Measurements from ENCODE around the gene SEPTIN11. TPM values are rescaled to one million over a fixed set of nuclear protein-coding genes. Genes with fewer than 3 reads are reported as not detected.
"Not testable (repeated sequence)": the region's sequence is repeated elsewhere in the genome, so short reads cannot be mapped to it uniquely, and the experiment has no call there.

The SEPTIN11 gene
- total RNA-seq, 2 experiments from 2014 or later, result 33.3 to 69.3 TPM

- CTCF ChIA-PET, result no interaction called here
- no peak overlapping the region for H3K27ac Mint-ChIP-seq
- H3K4me3 Mint-ChIP-seq, result no peak overlapping the region
- peaks cover 11% of the 10 kb centered on the region for H3K36me3 Mint-ChIP-seq
- peaks cover 19% of the 10 kb centered on the region for H3K4me1 Mint-ChIP-seq
- ATAC-seq (no peak), DNase-seq (no peak)
- peaks cover 29% of the 10 kb centered on the region for H3K27me3 Mint-ChIP-seq
- H3K9me3 Mint-ChIP-seq (ENCODE audit: low read depth), result no peaks in the 10 kb centered on the region
These were observed 7.6 kb downstream of the SEPTIN11 start for GRCh38 chr4:76957004-76957738.

DNA sequence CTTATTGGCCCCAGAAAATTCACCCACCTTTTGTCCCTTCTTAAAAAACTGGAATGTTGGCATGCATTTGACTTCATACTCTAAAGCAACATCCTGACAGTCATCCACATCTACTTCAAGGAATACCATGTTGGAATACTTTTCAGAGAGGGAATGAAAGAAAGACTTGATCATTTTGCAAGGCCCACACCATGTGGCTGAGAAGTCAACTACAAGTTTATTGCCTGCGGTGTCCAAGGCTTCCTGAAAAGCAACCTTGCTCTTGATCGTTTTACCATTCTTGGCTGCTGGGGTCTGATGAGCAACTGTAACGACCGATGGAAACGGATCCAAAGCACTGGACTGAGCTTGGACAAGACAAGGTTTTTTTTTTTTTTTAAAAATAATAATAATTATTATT lies 9.3 kb downstream of the SEPTIN11 start:
- H3K36me3 Mint-ChIP-seq, result peaks cover 11% of the 10 kb centered on the region
- no peak overlapping the region for H3K4me3 Mint-ChIP-seq
- DNase-seq, result no peak
- no peak for ATAC-seq
- no peaks in the 10 kb centered on the region for H3K9me3 Mint-ChIP-seq (ENCODE audit: low read depth)
- H3K27ac Mint-ChIP-seq, result no peak overlapping the region
- peaks cover 18% of the 10 kb centered on the region for H3K27me3 Mint-ChIP-seq
- H3K4me1 Mint-ChIP-seq, result peaks cover 16% of the 10 kb centered on the region
- CTCF ChIA-PET, result interaction anchor here (1.0 kb wide), 1 partner anchor 30 kb away, joined by 3 read pairs; no protein-coding TSS in a partner anchor

DNA sequence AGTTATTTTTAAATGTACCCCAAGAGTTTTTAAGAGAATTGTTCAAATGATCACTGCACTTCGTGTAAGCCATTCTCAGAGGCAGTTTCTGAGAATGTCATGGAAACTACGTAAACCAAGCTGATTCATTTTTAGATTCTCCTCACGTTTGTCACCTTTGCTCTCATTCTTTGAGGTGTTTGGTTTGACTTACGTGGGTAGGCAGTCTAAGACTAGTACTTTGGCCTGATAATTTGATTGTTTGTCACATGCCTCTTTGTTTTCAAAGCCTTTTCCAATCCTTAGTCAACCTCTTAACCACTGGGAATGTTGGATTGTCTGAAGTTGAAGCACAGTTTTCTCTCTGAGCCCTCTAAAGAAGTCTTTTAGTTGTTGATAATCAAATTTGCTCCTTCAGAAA lies 10.5 kb downstream of the SEPTIN11 start:
- Mint-ChIP-seq H3K27ac (no peak overlapping the region), H3K9me3 (ENCODE audit: low read depth) (no peaks in the 10 kb centered on the region), H3K4me3 (no peak overlapping the region), H3K36me3 (peaks cover 16% of the 10 kb centered on the region), H3K4me1 (peaks cover 18% of the 10 kb centered on the region), H3K27me3 (peaks cover 16% of the 10 kb centered on the region)
- CTCF ChIA-PET, result interaction anchor here (1.0 kb wide), 1 partner anchor 29 kb away, joined by 3 read pairs; no protein-coding TSS in a partner anchor
- peak; percentile 78 for ATAC-seq
- DNase-seq, result peak; percentile 42

DNA sequence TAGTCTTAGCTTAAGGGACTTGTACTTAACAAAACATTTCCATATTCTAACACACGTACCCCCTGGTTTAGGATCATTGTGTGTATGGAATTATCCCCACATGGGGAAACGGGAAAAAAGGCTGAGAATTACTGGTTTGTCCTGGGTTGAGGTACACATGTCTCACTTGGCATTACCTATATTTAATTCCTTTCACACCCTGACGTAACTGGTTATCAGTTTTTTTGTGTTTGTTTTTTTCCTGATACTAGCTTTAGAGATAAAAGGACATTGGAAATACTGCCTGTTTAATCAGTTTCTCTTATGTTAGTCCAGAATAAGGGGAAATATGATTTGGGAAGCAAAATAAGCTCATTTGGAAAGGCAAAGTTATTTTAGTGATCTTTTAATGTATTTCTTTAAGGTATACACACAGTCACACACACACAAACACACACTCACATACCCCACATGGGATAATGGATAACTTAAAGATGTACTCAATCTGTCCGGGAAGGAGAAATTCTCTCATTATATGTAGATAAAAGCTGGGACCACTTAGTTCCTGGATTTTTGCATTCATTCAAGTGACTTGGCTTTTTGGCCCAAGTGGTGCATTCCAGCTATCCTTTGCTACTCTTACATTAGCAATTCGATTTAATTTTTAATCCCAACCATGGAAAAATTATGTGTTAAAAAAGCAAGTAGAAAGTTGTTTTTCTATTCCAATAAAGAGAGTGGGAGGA lies 13.0 kb downstream of the SEPTIN11 start:
- Mint-ChIP-seq H3K4me3 (no peak overlapping the region), H3K27me3 (peaks cover 8% of the 10 kb centered on the region), H3K27ac (no peak overlapping the region), H3K9me3 (ENCODE audit: low read depth) (no peaks in the 10 kb centered on the region), H3K4me1 (peaks cover 20% of the 10 kb centered on the region), H3K36me3 (peaks cover 20% of the 10 kb centered on the region)
- CTCF ChIA-PET, result no interaction called here
- ATAC-seq (no peak), DNase-seq (no peak)

DNA sequence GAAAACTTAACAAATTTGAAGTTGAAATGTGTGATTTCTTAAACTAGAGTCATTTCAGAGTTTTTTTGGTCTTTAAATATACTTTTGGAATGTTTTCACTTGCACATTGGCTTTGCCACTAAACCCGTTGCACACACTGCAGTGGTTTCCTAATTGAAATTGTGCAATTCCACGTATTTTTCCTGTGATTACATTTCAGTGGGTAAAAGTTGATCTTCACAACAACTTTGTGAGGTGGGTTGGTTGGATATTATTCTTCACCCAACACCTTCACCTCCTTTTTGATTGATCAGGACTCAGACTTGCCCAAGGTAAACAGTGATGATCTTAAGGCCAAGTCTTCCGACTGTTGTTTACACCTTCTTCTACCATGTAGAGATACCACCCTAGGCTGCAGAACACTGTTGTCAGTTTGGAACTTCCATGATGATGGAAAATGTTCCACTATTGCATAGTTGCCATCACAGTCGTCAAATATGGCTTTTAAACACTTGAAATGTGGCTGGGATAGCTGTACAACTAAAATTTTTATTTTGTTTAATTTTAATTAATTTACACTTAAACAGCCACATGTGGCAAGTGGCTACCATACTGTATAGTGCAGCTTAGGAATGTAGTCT lies 13.7 kb downstream of the SEPTIN11 start:
- DNase-seq (no peak), ATAC-seq (no peak)
- Mint-ChIP-seq H3K27ac (no peak overlapping the region), H3K9me3 (ENCODE audit: low read depth) (no peaks in the 10 kb centered on the region), H3K4me1 (peaks cover 20% of the 10 kb centered on the region), H3K27me3 (peaks cover 8% of the 10 kb centered on the region), H3K36me3 (peaks cover 20% of the 10 kb centered on the region), H3K4me3 (no peak overlapping the region)
- CTCF ChIA-PET, result no interaction called here

DNA sequence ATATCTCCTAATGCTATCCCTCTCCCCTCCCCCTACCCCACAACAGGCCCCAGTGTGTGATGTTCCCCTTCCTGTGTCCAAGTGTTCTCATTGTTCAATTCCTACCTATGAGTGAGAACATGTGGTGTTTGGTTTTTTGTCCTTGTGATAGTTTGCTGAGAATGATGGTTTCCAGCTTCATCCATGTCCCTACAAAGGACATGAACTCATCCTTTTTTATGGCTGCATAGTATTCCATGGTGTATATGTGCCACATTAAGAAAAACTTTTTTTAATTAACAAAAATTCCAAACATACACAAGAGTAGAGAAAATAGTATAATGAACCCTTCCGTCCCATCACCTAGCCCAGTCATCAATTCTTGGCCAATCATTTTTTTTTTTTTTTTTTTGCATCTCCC lies 14.4 kb downstream of the SEPTIN11 start:
- H3K27me3 Mint-ChIP-seq; H3K9me3 Mint-ChIP-seq (ENCODE audit: low read depth); DNase-seq; H3K4me3 Mint-ChIP-seq; H3K27ac Mint-ChIP-seq; ATAC-seq; CTCF ChIA-PET: not testable (repeated sequence)
- peaks cover 18% of the 10 kb centered on the region for H3K36me3 Mint-ChIP-seq
- H3K4me1 Mint-ChIP-seq, result peaks cover 20% of the 10 kb centered on the region

DNA sequence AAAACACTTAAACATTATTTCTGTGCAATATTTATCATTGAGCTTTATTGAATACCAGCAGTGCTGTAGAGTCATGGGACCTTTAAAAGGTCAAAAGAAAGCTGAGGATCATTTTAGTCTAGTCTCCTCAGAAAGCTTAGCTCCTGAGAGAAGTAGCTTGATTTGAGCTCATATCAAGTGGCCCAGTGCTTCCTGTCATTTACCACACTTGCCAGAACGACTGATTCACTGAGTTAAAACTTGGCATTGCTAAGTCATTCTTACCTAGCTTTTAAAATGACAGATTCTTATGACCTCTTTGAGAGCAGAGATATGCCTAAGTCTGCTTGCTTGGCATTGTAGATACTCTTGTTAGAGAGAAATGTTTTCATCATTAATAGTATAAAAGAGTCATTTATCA lies 15.2 kb downstream of the SEPTIN11 start:
- CTCF ChIA-PET, result interaction anchor here (1.4 kb wide), 1 partner anchor 78 kb away, joined by 3 read pairs; no protein-coding TSS in a partner anchor
- Mint-ChIP-seq H3K9me3 (ENCODE audit: low read depth) (no peaks in the 10 kb centered on the region), H3K4me3 (no peak overlapping the region), H3K27ac (no peak overlapping the region), H3K4me1 (peaks cover 15% of the 10 kb centered on the region), H3K36me3 (peaks cover 17% of the 10 kb centered on the region), H3K27me3 (peaks cover 8% of the 10 kb centered on the region)
- DNase-seq (no peak), ATAC-seq (no peak)

- ATAC-seq (no peak), DNase-seq (no peak)
- peaks cover 13% of the 10 kb centered on the region for H3K36me3 Mint-ChIP-seq
- H3K27ac Mint-ChIP-seq, result no peak overlapping the region
- CTCF ChIA-PET, result interaction anchor here (1.4 kb wide), 1 partner anchor 77 kb away, joined by 3 read pairs; no protein-coding TSS in a partner anchor
- peaks cover 4% of the 10 kb centered on the region for H3K4me1 Mint-ChIP-seq
- peaks cover 3% of the 10 kb centered on the region for H3K27me3 Mint-ChIP-seq
- H3K9me3 Mint-ChIP-seq (ENCODE audit: low read depth), result no peaks in the 10 kb centered on the region
- no peak overlapping the region for H3K4me3 Mint-ChIP-seq
These were observed 16.5 kb downstream of the SEPTIN11 start for GRCh38 chr4:76965866-76966579.

DNA sequence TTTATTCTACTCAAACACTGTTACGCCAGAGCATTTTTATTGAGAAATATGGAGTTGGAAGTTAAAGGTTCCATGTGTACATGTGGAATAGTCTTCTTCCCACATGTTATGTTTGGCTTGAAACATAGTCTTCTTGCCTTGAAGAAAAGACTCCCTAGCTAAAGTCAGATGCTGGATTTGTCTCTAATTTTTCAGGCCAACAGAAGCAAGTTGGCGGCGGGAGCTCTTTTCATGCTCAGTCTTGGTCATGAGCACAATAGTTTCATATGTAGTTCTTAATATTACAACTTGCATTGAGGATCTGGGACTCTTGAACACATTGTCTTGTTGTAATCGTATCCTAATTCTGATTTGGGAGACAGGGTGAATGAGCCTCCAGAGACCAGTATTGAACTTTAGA lies 19.4 kb downstream of the SEPTIN11 start:
- ATAC-seq (no peak), DNase-seq (no peak)
- H3K27me3 Mint-ChIP-seq, result no peaks in the 10 kb centered on the region
- H3K4me3 Mint-ChIP-seq, result no peak overlapping the region
- CTCF ChIA-PET, result no interaction called here
- peaks cover 4% of the 10 kb centered on the region for H3K4me1 Mint-ChIP-seq
- H3K9me3 Mint-ChIP-seq (ENCODE audit: low read depth), result no peaks in the 10 kb centered on the region
- H3K36me3 Mint-ChIP-seq, result peaks cover 9% of the 10 kb centered on the region
- H3K27ac Mint-ChIP-seq, result no peak overlapping the region

GRCh38 chr4:76969495-76969894 lies 19.9 kb downstream of the SEPTIN11 start:
- no peak for DNase-seq
- Mint-ChIP-seq H3K36me3 (peaks cover 5% of the 10 kb centered on the region), H3K4me3 (no peak overlapping the region), H3K9me3 (ENCODE audit: low read depth) (no peaks in the 10 kb centered on the region), H3K27ac (no peak overlapping the region), H3K27me3 (no peaks in the 10 kb centered on the region), H3K4me1 (peaks cover 4% of the 10 kb centered on the region)
- ATAC-seq, result no peak
- CTCF ChIA-PET, result no interaction called here

DNA sequence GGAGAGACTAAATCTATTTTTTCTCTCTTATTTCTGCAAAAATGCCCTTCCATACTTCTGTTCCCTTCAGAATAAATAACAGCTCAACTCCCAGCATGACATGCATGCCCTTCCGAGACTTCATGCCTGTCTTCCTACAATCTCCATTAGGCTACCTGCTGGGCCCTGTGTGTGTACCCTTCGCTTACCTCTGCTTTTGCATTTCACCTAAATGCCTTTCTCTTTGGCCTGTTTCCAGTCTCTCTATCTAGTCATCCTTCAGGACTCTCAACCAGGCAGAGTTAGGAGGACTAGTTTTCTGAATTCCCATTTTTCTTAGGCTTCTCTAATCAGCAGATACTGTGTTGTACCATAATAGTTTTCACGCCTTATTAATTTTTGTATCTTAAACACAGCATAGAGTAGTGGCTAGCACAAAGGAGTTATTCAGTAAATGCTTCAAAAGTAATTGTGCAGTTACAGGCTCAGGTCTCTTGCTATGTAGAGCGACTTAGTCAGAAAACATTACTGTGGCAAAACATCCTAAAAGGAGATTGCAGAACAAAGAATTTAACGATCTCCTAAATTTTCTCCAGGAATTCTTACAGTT lies 20.5 kb downstream of the SEPTIN11 start:
- no peak overlapping the region for H3K4me3 Mint-ChIP-seq
- ATAC-seq, result no peak
- no peak overlapping the region for H3K27ac Mint-ChIP-seq
- no peaks in the 10 kb centered on the region for H3K9me3 Mint-ChIP-seq (ENCODE audit: low read depth)
- CTCF ChIA-PET, result no interaction called here
- H3K36me3 Mint-ChIP-seq, result peaks cover 6% of the 10 kb centered on the region
- DNase-seq, result no peak
- peaks cover 2% of the 10 kb centered on the region for H3K4me1 Mint-ChIP-seq
- no peaks in the 10 kb centered on the region for H3K27me3 Mint-ChIP-seq

- DNase-seq, result no peak
- CTCF ChIA-PET, result no interaction called here
- no peak overlapping the region for H3K4me3 Mint-ChIP-seq
- H3K27me3 Mint-ChIP-seq, result no peaks in the 10 kb centered on the region
- ATAC-seq, result no peak
- H3K36me3 Mint-ChIP-seq, result peaks cover 5% of the 10 kb centered on the region
- H3K9me3 Mint-ChIP-seq (ENCODE audit: low read depth), result no peaks in the 10 kb centered on the region
- H3K4me1 Mint-ChIP-seq, result no peaks in the 10 kb centered on the region
- no peak overlapping the region for H3K27ac Mint-ChIP-seq
These were observed 22.8 kb downstream of the SEPTIN11 start for GRCh38 chr4:76972306-76972705.

GRCh38 chr4:76974150-76974549 lies 24.6 kb downstream of the SEPTIN11 start:
- peaks cover 10% of the 10 kb centered on the region for H3K4me1 Mint-ChIP-seq
- DNase-seq (no peak), ATAC-seq (no peak)
- no peak overlapping the region for H3K4me3 Mint-ChIP-seq
- H3K36me3 Mint-ChIP-seq, result peaks cover 7% of the 10 kb centered on the region
- H3K9me3 Mint-ChIP-seq (ENCODE audit: low read depth), result no peaks in the 10 kb centered on the region
- CTCF ChIA-PET, result no interaction called here
- no peaks in the 10 kb centered on the region for H3K27me3 Mint-ChIP-seq
- H3K27ac Mint-ChIP-seq, result no peak overlapping the region
